Hepatocyte (in vitro differentiated cells): ENCODE results near the gene TMEM109.

Source experiments
- EZH2 ChIP-seq: fragments of 200-600 bp; sonication (generic); IDR thresholded peaks from 2 replicates; pipeline ENCODE4 v1.6.1; 2016; ENCODE audit warnings: antibody characterized with exemption, mild to moderate bottlenecking, borderline replicate concordance
- TF ChIP-seq, protein P1 (sequence below): fragments of 200-600 bp; sonication (generic); IDR thresholded peaks from 2 replicates; pipeline ENCODE4 v1.5.1; 2016; ENCODE audit warnings: antibody characterized with exemption, mild to moderate bottlenecking; ENCODE audit not compliant: poor library complexity

DNA sequence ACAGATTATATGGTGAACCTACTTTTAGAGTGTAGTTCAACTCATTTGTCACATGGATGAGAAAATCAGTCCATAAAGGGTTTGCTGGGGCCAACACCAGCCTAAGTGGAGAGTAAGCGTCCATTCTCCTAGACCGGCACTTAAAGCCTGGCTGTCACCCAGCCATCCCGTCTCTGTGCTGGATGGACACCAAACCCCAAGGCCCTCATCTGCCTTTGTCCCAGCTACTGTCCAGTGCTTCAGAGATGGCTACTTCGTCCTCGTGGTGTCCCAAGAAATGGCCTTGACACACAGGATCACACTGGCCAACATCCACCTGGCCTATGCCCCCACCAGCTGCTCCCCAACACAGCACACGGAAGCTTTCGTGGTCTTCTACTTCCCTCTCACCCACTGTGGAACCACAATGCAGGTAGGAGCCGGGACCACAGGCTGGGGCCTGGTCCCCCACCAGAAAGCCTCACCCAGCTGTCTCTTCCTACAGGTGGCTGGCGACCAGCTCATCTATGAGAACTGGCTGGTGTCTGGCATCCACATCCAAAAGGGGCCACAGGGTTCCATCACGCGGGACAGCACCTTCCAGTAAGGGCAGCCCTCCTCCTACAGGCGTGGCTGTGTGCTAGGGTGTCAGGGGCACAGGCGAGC lies 43.1 kb upstream of the TMEM109 start:
- TF ChIP-seq, protein P1, sequence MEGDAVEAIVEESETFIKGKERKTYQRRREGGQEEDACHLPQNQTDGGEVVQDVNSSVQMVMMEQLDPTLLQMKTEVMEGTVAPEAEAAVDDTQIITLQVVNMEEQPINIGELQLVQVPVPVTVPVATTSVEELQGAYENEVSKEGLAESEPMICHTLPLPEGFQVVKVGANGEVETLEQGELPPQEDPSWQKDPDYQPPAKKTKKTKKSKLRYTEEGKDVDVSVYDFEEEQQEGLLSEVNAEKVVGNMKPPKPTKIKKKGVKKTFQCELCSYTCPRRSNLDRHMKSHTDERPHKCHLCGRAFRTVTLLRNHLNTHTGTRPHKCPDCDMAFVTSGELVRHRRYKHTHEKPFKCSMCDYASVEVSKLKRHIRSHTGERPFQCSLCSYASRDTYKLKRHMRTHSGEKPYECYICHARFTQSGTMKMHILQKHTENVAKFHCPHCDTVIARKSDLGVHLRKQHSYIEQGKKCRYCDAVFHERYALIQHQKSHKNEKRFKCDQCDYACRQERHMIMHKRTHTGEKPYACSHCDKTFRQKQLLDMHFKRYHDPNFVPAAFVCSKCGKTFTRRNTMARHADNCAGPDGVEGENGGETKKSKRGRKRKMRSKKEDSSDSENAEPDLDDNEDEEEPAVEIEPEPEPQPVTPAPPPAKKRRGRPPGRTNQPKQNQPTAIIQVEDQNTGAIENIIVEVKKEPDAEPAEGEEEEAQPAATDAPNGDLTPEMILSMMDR, result no peak
- TF ChIP-seq EZH2, result no peak
